Stomach (tissue), 4 donors: ENCODE measurements around the gene TINCR.

Source experiments
- CTCF ChIP-seq, 7 experiments: fragments of 450-650 bp in 4 of 7; fragments of 200-600 bp in 3 of 7; sonication (generic) in 3 of 7; IDR thresholded peaks; one replicate each; pipeline ENCODE4 v1.5.1; 2016 to 2019; ENCODE audit warnings: antibody characterized with exemption in 7 of 7, control low read depth in 2 of 7, mild to moderate bottlenecking in 1 of 7
- EP300 ChIP-seq: sonication (generic); formaldehyde crosslinking; IDR thresholded peaks from one replicate; pipeline ENCODE4 v1.6.1; 2017; ENCODE audit warnings: antibody characterized with exemption
- POLR2A ChIP-seq, 4 donors: fragments of 450-650 bp; IDR thresholded peaks; one replicate each; pipeline ENCODE4 v1.6.1; 2016; ENCODE audit warnings: antibody characterized with exemption in 4 of 4, control low read depth in 2 of 4, mild to moderate bottlenecking in 1 of 4, moderate library complexity in 1 of 4

- TF ChIP-seq CTCF (IDR thresholded peaks at IDR 0.05), result no peak
- no peak for TF ChIP-seq POLR2A (IDR thresholded peaks at IDR 0.05)
- no peak for TF ChIP-seq EP300
Measured at GRCh38 chr19:5593343-5594255, 25.8 kb upstream of the TINCR start.
